HG03159 (cell line): ENCODE measurements around the gene HOXA10.

Experiments
- ATAC-seq: cut with Tn5 transposase; IDR thresholded peaks from one replicate; pipeline ENCODE4 v1.9.1; 2021; ENCODE audit warnings: mild to moderate bottlenecking, moderate library complexity; ENCODE audit not compliant: unreplicated experiment

The HOXA10 gene

GRCh38 chr7:27191833-27192545 is 17.9 kb upstream of the HOXA10 start:
- ATAC-seq = no peak

GRCh38 chr7:27191161-27191731 is 17.1 kb upstream of the HOXA10 start:
- no peak for ATAC-seq

GRCh38 chr7:27189997-27190748 is 16.1 kb upstream of the HOXA10 start:
- no peak for ATAC-seq

- ATAC-seq = no peak
Observed at GRCh38 chr7:27189295-27189996, 15.3 kb upstream of the HOXA10 start.

- no peak for ATAC-seq
Observed at GRCh38 chr7:27188386-27189294, 14.5 kb upstream of the HOXA10 start.

- ATAC-seq = no peak
Observed at GRCh38 chr7:27187475-27188385, 13.6 kb upstream of the HOXA10 start.

- no peak for ATAC-seq
Observed at GRCh38 chr7:27186668-27187474, 12.8 kb upstream of the HOXA10 start.

- no peak for ATAC-seq
Observed at GRCh38 chr7:27185854-27186667, 11.9 kb upstream of the HOXA10 start.

- ATAC-seq = no peak
Observed at GRCh38 chr7:27185013-27185853, 11.1 kb upstream of the HOXA10 start, which contains the start of gene HOXA11. HOXA11 (minus strand) TSS chr7:27185232; CDS start chr7:27185144, 88 bp downstream.

GRCh38 chr7:27184337-27185012 is 10.4 kb upstream of the HOXA10 start:
- ATAC-seq = no peak

- no peak for ATAC-seq
Observed at GRCh38 chr7:27183682-27184336, 9.7 kb upstream of the HOXA10 start.

GRCh38 chr7:27182861-27183681 is 9.0 kb upstream of the HOXA10 start:
- ATAC-seq = no peak

GRCh38 chr7:27182285-27182841 is 8.2 kb upstream of the HOXA10 start:
- ATAC-seq = no peak

- no peak for ATAC-seq
Observed at GRCh38 chr7:27181795-27182275, 7.7 kb upstream of the HOXA10 start.
